Astrocyte of the spinal cord (primary cell): ENCODE measurements around the gene MCTP1.

Experiments
- DNase-seq: peaks from one replicate; pipeline ENCODE4 v3.0.0; 2011; ENCODE audit warnings: low read depth, low spot score
- H3K4me3 ChIP-seq: 2 replicates; pipeline ENCODE4 v1.5.1; 2011; ENCODE audit warnings: low read depth, mild to moderate bottlenecking, low read length, moderate library complexity
- in situ Hi-C: cut with HindIII; loops from 2 replicates; pipeline ENCODE4 v1.10.0; 2017; ENCODE audit warnings: low sequenced_read_pairs
- TF ChIP-seq, protein P1 (sequence below): IDR thresholded peaks from 2 replicates; pipeline ENCODE4 v1.5.1; 2012; ENCODE audit warnings: low read depth, mild to moderate bottlenecking, low read length, inconsistent platforms

The MCTP1 gene

DNA sequence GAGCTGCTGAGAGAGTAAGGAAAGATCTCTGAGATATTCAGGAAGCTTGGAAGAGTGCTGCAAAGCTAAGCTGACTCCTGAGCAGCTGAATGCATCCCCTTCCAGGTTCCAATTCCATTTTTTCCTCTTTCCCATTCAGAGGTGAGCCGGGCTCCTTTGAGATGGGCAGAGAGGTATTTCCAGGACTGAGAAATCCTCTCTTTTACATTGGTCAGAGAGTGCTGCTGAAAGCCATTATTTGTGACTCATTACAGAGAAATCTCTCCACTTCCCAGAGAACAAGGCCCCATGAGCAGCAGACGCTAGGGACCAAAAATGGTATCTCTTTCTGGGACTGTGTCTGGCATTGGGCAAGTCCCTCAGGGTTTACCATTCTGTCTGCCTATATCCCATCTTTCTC lies 3.7 kb downstream of the MCTP1 start:
- peak; percentile 23 for DNase-seq
- H3K4me3 ChIP-seq, result no peak overlapping the region
- TF ChIP-seq, protein P1, sequence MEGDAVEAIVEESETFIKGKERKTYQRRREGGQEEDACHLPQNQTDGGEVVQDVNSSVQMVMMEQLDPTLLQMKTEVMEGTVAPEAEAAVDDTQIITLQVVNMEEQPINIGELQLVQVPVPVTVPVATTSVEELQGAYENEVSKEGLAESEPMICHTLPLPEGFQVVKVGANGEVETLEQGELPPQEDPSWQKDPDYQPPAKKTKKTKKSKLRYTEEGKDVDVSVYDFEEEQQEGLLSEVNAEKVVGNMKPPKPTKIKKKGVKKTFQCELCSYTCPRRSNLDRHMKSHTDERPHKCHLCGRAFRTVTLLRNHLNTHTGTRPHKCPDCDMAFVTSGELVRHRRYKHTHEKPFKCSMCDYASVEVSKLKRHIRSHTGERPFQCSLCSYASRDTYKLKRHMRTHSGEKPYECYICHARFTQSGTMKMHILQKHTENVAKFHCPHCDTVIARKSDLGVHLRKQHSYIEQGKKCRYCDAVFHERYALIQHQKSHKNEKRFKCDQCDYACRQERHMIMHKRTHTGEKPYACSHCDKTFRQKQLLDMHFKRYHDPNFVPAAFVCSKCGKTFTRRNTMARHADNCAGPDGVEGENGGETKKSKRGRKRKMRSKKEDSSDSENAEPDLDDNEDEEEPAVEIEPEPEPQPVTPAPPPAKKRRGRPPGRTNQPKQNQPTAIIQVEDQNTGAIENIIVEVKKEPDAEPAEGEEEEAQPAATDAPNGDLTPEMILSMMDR, result no peak
- in situ Hi-C loops, result no loop called here

GRCh38 chr5:95280401-95281095 lies 4.3 kb downstream of the MCTP1 start:
- TF ChIP-seq, protein P1, result no peak
- H3K4me3 ChIP-seq, result no peak overlapping the region
- no peak for DNase-seq
- in situ Hi-C loops, result no loop called here

DNA sequence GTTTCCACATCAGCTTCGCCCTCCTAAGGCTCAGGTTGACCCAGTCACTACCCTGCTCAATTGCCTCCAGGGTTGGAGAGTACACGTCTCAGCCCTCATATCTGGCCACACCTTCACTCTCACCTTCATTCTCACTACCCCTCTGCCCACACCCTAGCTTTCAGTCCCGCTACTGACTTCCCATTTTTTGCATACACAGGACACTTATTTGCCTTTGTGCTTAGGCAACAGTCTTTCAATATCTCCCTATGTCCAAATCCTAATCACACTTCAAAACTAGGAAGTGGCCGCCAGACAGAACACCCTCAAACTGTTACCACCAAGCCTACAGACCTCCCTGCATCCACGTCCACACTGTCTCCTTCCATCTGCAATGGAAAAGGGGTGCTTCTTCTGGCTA lies 10.9 kb downstream of the MCTP1 start:
- no peak overlapping the region for H3K4me3 ChIP-seq
- in situ Hi-C loops, result no loop called here
- no peak for DNase-seq
- TF ChIP-seq, protein P1, result no peak

DNA sequence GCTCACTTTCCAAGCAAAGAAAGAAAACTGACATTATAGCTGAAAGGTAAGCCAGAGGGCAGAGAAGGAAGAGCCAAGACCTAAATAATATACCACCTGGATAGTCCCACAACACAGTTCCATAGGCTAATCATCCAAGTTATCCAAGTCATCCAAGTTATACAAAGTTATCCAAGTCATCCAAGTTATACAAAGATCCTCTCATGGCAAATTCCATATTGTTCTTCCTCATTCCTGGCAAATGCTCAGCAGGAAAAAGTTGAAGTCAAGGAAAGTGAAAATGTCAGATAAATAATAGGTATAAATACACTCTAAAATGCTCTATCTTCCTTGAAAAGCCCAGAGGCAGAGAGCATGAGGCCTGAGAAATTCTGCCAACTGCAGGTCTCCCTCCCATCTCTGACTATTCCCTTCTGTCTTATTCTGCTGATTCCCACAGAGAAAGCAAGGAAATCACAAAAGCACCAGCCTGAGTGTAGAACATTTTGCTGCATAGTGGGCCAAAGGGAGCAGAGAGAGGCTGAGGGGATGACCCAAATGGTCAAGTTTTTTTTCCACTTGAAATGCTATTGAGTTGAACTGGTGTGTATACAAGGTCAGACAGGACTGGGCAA lies 12.5 kb downstream of the MCTP1 start:
- H3K4me3 ChIP-seq, result no peak overlapping the region
- no peak for DNase-seq
- in situ Hi-C loops, result no loop called here
- TF ChIP-seq, protein P1, result no peak

- TF ChIP-seq, protein P1, result no peak
Measured at GRCh38 chr5:95262933-95263660, 21.8 kb downstream of the MCTP1 start.

DNA sequence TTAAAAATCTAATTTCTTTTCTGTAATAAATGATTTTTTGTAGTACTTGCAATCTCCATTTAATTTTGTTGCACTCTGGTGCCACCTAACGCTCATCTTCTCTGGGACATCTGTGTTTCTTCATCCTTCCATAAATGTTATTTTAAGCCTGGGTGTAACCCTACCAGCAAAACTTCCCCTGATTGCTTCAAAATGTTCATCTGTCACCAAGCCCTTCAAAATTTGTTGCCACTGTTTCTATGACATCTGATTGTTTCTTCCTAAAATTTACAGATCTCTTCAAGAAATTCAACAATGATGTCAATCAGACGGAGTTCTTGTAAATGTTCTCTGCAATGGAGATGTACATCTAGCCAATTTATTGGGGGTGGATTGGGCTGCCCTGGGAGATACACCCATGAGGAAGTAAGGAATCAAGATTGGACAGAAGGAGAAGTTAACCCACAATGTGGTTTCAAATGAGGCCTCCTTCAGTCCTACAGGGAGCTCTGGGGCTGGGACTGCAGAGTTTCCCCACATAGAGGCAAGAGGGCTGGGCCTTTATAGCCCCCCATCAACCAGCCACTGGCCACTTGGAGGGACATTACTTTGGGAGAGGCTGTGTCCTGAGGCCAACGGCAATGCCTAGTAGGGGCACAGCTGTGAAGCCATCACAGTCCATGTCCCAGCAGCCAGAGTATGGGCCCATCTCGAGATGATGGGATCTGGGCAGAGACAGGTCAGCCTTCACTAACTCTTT lies 23.3 kb downstream of the MCTP1 start:
- in situ Hi-C loops, result no loop called here
- H3K4me3 ChIP-seq, result no peak overlapping the region
- peak; percentile 42 for DNase-seq
- TF ChIP-seq, protein P1, result peak; percentile 54

More at GRCh38 chr5:95262933-95263660, 21.8 kb downstream of the MCTP1 start:
- no peak for DNase-seq
- H3K4me3 ChIP-seq, result no peak overlapping the region
- in situ Hi-C loops, result no loop called here
